GM19438 (cell line): ENCODE measurements around the gene MICOS13.

Experiments
- ATAC-seq: cut with Tn5 transposase; IDR thresholded peaks from one replicate; pipeline ENCODE4 v1.9.1; 2021; ENCODE audit warnings: low read depth; ENCODE audit not compliant: unreplicated experiment

The MICOS13 gene, protein sequence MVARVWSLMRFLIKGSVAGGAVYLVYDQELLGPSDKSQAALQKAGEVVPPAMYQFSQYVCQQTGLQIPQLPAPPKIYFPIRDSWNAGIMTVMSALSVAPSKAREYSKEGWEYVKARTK

DNA sequence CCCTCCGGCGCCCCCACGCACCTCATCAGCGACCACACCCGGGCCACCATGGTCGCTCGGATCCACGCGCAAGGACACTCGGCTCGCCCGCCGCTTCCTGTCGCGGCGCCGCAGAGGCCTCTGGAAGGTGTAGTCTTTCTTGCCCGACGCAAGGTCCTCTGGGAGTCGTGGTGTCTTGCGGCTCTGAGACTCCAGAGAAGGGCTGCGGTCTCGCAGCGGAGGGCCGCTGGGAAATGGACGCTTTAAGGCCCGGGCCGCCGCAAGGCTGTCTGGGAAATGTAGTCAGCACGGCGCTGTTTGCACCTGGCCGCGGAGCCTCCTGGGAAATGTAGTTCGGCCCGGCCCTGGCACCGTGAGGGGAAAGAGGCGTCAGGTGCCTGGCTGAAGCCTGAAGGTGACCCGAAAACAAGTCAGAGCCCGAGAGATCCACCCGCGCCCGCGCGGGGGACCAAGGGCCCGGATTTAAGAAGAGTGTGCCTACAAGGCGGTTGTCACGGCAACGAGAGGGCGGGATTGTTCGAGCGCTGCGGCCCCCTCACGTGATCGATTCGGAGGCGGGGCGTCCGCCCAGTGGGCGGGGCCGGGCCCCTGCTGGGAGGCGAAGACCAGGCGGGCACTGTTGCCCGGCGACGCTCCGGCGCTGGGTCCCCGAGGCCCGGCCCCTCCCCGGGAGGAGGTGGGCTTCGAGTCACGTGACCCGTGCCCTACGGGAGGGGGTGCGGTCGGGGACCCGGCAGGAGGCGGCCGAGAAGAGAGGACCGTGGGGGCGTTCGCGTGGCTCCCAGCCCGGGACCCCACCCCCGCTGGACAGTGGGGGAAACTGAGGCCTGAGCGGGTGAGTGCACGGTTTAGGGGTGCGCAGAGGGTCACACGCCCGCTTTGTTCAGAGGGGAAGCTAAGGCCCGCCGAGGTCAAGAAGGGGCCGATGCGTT is at the start of gene MICOS13, which contains the start of gene HSD11B1L:
MICOS13 (minus strand) TSS at position 80 of the 932 bp plus-strand sequence; CDS start at position 50, 30 bp downstream.
HSD11B1L (plus strand) TSS at position 591 of the 932 bp plus-strand sequence. CDS start 3,806 bp downstream, outside the sequence.
- peak; percentile 82 for ATAC-seq

DNA sequence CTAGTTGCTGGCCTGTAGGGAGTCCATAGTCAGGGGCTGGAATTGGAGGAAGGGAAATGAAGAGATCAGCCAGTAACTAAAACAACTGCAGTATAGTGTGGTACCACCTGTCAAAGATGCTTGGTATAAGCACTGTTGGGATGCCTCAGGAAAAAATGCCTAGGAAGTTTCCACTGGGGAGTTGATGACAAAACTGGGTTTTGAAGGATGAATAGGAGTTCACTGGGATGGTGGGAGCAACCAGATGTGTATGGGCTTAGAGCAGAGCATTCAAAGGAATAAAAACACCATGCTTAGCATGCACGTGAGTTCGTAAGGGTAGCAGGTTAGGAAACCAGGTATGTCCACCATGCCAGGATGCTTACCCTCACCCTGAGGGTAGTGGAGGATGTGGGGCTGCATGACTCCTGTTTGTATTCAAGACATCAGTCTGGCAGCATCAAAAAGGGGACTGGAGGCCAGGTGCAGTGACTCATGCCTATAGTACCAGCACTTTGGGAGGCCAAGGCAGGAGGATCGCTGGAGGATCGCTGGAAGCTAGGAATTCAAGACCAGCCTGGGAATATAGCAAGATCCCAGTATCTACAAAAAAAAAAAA is 47.2 kb upstream of the MICOS13 start:
- no peak for ATAC-seq

DNA sequence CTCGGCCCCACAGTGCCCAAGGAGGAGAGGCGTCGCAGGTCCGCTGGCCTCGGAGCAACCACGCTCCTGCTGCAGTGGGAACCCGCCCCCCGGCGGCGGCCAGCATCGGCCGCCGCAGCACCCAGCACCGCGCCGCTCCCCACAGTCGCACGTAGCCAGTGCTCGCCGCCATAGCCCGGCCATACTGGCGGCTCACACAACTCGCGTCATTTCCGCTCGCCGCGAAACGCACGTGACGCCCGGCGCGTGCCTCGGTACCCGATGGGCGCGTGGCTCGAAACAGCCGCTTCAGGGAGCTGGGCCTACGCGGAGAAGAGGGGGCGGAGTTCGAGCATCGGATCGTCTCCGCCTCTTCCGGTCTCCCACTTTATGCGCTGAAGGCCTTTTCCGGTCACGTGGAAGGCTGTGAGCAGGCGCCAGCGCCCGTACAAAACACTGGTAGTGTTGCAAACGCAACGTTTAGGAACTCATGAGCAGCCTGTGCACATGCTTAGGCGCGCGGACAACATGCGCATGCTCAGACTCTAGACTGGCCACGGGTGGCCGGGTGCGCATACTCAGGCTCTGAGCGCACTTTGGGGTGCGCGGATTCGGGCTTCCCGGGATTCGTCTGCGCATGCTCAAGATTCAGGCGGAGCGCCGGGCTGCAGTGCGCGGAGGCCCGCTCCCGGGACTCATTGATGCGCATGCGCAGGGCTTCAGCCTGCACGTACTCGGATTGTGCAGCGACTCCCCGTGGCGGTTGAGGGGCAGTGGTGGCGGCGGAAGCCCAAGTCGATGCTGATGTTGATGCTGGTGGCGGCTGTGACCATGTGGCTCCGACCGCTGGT is 39.9 kb upstream of the MICOS13 start, which contains the start of the genes CATSPERD and LONP1:
CATSPERD (plus strand) TSS at position 677 of the 830 bp plus-strand sequence; CDS start at position 778, 101 bp downstream.
LONP1 (minus strand) TSS at position 186 of the 830 bp plus-strand sequence; CDS start at position 172, 14 bp downstream.
- peak; percentile 82 for ATAC-seq

DNA sequence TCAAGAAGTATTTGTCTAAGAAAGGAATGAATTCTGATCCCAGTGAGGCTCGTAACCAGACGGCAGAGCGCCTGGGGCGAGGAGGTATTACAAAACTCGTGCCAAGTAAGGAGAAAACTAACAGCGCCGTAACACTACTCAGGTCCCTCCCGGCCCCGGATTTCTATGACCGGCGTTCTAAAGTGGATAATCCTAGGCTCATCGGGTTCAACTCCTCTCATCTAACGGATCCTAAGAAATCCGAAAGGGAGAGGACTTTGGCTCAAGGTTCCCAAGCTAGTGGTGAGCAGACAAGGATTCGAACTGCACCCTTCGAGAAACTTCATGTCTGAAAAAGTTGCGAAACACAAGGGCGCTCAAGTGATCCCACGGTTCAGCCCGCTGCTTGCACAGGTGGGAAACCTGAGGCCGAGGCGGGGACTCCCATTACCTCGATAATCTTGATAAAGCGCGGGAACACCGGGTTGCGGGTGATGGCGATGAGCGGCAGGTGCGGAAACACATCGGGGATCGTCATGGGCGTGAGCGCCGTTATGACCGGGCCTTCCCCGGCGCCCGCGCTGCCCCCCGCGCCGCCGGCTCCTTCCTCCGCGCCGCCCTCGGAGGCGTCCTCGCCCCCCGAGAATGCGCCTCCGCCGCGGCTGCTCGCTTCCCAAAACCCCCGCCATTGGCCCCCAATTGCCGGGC is 39.1 kb upstream of the MICOS13 start:
- ATAC-seq: peak; percentile 1

DNA sequence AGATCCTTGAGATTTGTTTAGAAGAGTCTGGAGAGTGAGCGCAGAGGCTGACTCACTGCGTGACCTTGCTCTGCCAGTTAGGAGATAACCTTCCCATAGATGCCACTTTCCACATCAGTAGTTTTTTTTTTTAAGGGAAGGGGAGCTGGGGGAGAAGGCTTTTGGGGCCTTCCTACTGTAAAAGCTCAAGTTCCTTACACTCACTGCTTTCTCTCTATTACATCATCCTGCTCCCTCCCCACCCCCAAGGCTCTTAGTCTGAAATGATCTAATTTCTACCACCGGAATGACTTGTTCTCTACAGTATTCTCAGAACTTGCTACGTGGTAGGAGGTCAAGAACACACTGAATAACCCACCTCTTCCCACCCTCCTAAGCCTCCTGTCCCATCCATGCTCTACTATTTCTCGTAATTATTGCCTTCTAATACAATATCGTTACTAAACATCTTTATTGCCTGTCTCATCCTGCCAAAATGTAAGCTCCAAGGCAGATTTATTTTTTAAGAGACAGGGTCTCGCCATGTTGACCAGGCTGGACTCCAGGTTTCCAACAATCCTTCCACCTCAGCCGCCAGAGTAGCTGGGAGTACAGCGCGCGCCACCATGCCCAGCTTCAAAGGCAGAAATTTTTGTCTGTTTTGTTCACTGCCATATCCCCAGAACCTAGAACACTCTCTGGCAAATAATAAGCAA is 38.4 kb upstream of the MICOS13 start:
- ATAC-seq: no peak

DNA sequence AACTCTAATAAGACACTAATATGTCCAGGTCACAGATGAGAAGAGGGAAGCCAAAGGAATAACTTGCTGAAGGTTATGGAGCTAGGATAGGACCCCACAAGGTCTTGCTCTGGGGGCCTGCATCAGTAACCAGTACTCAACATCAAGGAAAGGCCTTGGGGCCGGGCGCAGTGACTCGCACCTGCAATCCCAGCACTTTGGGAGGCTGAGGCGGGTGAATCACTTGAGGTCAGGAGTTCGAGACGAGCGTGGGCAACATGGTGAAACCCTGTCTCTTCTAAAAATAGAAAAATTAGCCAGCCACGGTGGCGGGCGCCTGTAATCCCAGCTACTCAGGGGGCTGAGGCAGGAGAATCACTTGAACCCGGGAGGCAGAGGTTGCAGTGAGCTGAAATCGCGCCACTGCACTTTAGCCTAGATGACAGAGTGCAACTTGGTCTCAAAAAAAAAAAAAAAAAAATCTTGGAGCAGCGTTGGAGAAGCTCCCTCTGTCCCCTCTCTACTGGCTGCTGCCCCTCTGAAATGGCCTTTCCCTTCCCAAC is 37.8 kb upstream of the MICOS13 start:
- ATAC-seq: no peak

DNA sequence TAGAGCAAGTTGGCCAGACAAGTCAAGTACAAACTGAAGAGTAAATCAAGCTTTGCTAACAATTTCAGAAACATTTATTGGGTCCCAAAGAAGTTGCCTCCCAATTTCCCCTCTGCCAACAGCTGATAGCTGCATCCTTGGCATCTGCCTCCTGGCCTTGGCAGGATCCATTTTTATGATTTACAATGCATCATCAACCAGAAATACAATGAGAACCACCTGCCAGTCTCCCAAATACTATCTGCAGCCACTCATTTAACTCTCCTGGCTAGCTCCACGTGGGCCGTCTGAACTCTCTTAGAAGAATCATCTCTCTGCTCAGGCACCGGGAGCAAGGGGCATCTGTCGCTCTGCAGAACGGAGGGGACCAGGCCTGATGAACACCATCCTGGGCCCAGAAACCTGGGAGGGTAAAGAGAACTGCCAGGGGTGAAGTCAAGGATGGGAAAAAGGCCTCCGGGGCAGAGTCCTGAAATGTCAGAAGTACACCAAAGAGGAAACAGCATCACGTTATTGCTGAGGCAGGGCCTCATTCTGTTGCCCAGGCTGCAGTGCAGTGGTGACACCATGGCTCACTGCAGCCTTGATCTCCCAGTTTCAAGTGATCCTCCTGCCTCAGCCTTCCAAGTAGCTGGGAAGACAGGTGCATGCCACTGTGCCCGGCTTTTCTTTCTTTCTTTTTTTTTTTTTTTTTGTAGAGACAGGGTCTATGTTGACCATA is 37.1 kb upstream of the MICOS13 start:
- ATAC-seq: no peak

DNA sequence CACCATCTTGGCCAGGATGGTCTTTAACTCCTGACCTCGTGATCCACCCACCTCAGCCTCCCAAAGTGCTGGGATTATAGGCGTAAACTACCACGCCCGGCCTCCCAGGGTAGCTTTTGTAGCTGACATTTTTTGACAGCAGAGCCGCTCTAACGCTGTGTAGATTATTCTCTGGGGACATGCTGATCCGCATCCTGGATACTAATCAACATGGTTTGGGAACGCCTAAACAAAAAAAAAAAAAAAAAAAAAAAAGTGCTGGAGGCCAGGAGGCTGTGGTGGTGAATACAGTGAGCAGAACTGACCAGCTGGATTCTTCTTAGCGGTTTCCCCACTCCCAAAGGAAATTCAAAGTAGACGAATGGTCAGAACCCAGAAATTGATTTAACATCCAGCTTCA is 34.5 kb upstream of the MICOS13 start:
- ATAC-seq: no peak

DNA sequence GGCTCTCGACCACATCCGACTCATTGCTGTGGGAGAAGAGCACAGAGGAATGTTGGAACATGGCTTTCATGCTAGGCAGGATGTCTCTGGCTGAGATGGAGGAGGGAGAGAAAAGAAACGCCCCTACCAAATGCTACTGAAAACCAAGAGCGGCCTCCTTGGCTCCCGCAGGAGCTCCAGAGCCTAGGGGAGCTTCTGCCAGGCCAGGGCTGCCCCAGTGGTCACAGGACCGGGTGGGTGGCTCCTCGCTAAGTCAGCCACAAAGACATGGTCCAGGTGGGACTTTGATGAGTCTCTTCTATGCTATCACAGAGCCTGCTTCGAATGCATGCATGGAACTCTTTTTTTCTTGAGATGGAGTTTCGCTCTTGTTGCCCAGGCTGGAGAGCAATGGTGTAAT is 32.9 kb upstream of the MICOS13 start:
- ATAC-seq: no peak

DNA sequence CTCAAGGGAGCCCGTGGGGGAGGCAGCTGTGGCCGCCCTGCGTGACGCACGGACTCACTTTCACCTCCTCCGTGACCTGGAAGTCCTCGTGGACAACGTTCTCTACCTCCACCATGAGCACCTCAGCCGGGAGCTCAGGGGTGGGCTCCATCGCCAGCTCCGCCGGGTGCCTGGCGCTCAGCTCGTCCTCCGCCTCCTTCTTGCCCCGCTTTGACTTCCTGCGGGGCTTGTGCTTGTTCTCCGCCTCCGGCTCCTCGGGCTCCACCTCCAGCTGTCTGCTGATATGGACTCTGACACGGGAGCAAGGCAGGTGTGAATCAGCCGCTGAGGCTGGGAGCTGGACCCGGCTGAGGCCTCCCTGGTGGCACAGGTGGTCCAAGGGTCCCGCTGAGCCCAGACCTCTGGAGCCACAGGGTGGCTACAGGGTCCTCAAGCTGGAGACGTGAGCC is 31.4 kb upstream of the MICOS13 start:
- ATAC-seq: no peak

DNA sequence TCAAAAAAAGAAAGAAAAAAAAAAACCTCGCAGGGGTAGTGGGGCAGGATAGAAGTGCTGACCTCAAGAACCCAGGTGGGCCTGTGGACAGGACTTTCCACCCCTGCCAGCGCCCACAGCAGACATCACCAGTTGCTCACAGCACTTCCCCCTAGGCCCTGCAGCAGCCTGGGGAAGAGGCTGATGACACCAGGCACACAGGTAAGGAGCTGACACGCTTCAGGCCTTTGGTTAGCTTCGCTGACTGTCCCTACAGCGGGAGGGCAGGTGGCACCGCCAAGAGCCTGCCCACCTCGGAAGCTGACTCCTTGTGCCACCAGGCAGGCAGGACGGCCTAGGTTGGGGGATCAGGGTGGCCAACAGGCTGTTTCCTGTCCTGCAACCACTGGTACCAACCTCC is 30.7 kb upstream of the MICOS13 start:
- no peak for ATAC-seq

DNA sequence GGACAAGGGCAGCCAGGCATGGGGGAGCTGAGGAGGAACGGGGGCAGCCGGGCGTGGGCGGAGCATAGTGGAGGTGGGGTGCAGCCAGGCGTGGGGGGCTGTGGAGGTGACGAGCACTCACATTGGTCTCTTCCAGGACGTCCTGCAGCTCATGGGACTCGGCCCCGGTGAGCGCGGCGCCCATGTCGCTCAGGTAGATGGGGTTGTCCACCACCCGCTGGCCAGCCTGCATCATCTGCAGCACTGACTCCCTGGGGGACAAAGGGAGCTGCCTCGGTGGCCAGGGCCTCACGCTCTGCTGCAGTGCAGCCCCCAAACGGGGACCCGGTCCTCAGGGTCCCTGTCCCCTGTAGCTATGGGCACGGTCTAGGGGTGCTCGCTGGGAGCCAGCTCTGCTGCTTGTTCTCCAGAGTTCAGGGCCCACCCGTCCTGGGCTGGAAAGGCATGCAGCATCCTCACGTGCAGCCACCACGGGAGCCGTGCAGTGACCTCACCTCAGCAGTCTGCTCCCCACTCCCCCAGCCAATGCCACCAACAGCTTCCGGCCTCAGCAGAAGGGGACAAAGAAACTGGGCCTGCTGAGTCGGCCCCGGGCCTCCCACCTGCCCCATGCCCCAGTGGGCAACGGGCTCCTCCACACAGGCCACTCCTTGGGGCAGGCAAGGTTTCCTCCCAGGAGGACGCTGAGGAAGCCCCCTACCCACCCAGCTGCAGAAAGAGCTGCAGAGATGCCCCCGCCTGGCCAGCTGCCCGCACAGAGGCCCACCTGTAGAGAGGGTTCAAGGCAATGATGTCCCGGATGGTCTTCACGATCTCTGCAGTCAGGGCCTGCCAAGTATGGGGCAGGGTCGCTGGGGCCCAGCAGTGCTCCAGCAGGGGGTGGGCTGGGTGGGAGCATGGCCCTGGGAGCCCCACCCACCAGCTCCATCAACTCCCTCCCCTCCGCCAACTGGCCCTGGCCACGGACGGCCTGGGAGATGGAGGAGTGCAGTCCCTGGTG is 27.6 kb upstream of the MICOS13 start:
- ATAC-seq: no peak

DNA sequence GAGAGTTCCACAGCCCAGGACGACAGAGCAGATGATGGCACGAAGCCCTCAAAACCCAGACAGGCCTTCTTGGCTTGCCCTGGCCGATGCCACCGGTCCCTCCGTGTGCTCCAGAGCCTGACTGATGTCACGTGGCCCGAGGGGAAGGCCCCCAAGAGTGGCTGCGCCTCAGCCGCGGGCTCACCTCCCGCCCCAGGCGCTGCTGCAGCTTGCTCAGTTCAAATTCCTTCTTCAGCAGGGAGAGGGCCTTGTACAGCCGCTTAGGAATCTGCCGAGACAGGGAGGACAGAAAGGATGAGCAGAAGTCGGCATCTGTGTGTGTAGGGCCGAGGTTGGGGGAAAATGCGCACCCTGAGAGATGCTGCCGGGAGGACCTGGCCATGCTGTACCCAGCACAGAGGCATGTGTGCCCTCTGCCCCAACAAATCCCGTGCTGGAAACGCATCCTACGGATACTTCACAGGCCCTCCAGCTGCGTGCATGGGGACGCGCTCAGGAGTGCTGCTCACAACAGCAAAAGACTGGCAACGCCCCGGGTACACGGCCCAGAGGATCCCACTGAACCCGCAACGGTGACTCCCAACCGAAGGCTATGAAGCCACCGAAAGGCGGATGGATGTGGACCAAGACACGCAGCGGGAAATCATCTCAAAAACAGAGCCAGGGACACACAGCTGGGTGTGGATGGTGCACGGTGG is 26.7 kb upstream of the MICOS13 start:
- ATAC-seq: no peak

DNA sequence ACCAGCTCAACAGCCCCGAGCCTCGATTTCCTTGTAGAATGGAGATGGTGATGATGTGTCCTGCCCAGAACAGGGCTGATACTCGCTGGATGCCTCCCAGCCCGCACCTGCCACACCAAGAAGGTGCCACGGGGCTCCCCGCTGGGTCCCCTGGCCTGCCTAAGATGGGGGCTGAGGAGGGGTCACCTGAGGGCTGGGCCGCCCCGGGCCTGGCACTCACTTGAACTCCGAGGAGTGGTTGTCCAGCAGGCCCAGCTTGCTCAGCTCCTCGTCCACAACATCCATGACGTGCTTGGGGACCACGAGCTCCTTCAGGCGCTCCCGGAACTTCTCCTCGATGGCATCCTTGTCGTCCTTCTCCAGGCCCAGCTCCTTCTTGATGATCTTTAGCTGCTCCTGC is 25.2 kb upstream of the MICOS13 start:
- no peak for ATAC-seq

DNA sequence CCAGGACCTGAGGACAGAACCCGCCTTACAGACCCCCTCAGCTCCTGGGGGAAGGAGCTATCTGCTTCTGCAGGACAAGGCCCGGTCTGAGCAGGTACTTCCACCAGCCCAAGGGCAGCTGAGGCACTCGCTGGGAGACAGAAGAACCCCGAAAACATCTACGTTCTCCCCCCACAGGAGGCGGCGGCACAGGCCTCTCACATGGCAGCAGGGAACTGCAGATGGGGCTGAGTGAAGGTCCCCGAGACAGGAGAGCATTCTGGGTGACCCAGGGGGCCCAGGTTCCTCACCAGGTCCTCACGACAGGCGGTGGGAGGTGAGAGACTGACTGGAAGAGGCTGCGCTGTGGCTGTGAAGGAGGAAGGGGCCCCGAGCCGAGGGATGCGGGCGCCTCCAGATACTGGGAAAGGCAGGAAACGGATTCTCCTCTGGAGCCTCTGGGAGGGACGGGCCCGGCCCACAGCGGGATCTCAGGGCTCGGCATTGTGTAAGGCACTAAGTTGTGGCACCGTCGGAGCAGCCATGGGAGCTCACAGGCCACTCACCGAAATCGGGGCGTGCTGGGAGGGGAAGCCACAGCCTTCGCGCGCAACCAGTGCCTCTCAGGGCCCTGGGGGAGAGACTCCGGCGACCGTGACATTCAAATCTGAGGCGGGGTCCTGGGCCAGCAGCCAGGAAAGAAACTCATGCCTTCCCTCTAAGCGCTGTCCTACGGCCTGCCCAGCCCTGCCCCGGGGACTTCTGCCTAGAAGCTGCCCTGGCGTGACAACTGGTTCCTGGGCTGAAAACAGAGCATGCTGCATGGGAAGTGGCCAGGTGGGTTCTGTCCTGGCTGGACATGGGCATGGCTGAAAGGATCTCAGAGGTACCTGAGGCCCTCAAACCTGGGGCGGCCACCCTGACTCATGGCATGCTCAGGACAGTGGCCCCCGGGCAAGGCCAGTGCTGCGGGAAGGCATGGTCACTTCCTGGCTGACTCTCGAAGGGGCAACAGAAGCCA is 23.8 kb upstream of the MICOS13 start:
- ATAC-seq: no peak
